DMS114 treated with DMSO at 0.1 percent for 48 hours (cell line): ENCODE data around the gene DRG2.

Experiments
- DNase-seq: peaks from one replicate; lab custom pipeline; 2025; ENCODE audit not compliant: unreplicated experiment; lab: John Stamatoyannopoulos, UW

Gene DRG2

DNA sequence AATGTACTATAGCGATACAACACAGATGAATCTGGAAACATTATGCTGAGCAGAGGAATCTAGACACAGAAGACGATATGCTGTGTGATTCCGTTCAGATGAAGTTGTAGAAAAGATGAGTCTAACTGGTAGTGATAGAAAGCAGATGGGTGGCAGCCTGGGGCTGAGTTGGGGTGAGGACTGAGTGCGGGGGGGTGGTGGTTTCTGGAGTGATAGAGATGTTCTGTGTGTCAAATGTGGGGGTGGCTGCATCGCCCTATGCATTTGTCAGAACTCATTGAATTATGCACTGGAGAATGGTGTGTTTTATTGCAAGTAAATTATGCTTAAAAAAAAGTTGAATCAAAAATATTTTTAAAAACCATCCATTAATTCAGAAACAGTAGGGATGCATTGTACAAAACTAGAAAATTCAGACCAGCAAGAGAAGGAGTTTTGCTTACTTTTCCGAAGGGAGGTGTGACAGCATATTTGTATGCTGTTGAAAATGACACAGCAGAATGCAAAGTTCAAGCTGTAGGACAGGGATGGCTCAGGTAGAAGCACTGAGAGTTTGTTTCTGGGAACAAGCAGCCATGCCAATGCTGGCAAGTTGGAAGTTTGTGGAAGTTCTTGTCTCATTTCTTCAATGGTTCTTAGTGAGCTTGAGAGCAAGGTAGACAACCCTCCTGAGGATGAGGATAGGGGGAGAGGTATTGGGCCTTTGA, 13.0 kb upstream of the DRG2 start:
- no peak for DNase-seq

GRCh38 chr17:18076936-18077335, 10.8 kb upstream of the DRG2 start:
- DNase-seq = no peak

GRCh38 chr17:18079543-18079942, 8.2 kb upstream of the DRG2 start:
- DNase-seq = no peak

DNA sequence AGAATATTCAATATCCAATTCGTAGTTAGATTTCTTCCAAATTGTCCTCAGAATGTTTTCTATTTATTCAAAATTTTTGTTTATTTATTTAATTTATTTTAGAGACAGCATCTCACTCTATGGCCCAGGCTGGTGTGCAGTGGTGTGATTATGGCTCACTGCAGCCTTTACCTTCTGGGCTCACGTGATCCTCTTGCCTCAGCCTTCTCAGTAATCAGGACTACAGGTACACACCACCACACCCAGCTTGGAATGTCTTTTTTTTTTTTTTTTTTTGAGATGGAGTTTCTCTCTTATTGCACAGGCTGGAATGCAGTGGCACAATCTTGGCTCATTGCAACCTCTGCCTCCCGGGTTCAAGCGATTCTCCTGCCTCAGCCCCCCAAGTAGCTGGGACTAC, 3.5 kb upstream of the DRG2 start:
- no peak for DNase-seq

DNA sequence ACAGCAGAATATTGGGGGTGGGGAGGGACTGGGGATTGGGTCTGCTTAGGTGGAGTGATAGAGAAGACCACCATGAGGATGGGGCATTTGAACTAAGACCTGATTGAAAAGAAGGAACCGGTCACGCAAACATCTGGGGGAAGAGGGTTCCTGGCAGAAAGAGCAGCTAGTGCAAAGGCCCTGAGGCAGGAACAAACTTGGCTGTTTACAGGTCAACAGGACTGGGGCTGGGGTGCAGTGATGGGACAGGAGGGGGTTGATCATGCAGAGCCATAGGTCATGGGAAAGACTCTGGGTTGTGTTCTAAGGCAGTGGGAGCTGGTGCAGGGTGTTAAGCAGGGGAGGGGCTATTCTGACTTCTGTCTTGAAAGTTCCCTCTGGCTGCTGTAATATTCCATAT, 1.9 kb downstream of the DRG2 start:
- no peak for DNase-seq

GRCh38 chr17:18093616-18094408, 6.1 kb downstream of the DRG2 start:
- no peak for DNase-seq

GRCh38 chr17:18094409-18094807, 6.7 kb downstream of the DRG2 start:
- DNase-seq = no peak

- no peak for DNase-seq
These were observed 11.8 kb downstream of the DRG2 start for GRCh38 chr17:18099516-18099915.

- no peak for DNase-seq
These were observed 12.9 kb downstream of the DRG2 start for GRCh38 chr17:18100616-18101015.

DNA sequence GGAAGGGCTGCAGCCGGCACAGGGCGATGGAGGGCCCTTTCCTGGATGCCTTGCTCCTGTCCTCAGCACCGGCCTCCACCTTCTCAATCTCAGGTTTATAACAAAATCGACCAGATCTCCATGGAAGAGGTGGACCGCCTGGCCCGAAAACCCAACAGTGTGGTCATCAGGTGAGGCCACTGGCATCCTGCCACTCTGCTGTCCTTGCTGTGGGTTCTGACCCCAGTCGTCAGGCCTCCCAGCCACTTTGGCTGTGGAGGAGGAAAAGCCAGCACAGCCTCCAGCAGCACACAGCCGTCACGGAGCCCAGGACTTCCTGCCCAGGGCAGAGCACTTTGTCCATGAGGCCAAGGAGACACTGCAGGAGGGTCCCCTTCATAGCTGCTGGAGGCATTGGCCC, 14.1 kb downstream of the DRG2 start:
- DNase-seq = no peak

GRCh38 chr17:18102640-18103039, 14.9 kb downstream of the DRG2 start:
- DNase-seq = no peak

GRCh38 chr17:18105027-18105426, 17.3 kb downstream of the DRG2 start:
- DNase-seq = no peak

GRCh38 chr17:18105595-18105994, 17.8 kb downstream of the DRG2 start:
- DNase-seq = no peak

- DNase-seq = no peak
These were observed 18.5 kb downstream of the DRG2 start for GRCh38 chr17:18106211-18106610.

- DNase-seq = no peak
These were observed 19.5 kb downstream of the DRG2 start for GRCh38 chr17:18107061-18107790.

DNA sequence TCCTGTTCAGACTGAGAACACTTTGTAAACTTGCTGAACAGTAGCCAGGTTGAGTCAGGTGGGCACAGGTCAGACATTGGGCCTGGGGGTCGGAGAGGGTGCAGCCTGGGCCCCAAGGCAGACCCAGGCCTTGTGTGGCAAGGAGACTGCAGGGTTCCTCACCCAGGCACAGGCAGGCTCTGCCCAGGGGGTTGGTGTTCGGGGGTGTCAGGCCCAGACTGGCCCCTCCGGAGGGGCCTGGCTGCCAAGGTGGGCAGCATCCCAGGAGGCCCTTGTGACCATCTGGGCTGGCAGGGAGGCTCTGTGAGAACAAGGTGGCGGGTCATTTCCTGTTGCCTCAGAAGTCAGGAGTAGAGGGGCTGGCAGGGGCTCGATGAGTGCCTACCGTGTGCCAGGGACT, 20.2 kb downstream of the DRG2 start:
- DNase-seq = no peak

GRCh38 chr17:18108401-18109312, 20.9 kb downstream of the DRG2 start, which contains the start of gene MYO15A:
TSS of gene MYO15A (plus strand) at chr17:18108756. CDS start at chr17:18118801, 10,045 bp downstream.
- DNase-seq = no peak

DNA sequence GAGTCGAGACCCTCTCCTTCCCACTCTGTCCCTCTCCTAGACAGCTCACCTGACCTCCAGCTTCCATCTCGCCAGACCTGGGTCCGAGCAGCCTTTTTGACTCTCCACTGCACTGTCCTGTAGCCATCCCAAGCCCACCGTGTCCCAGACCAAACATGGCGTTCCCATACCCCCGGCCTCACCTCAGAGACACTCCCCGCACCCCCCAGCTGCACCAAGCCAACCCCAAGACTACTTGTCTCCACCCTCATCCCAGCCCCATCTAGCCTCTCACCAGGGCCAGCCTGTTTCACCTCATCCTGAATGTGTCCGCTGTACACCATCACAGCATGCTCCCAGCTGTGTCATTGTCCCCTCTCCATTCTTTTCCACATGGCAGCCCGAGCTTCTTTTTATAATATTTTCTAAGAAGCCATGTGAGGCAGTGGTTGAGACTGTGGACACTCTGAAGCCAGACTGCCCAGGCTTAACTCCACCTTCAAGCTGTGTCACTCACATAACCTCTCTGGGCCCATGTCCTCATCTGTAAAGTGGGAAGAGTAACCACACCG, 22.3 kb downstream of the DRG2 start:
- no peak for DNase-seq

DNA sequence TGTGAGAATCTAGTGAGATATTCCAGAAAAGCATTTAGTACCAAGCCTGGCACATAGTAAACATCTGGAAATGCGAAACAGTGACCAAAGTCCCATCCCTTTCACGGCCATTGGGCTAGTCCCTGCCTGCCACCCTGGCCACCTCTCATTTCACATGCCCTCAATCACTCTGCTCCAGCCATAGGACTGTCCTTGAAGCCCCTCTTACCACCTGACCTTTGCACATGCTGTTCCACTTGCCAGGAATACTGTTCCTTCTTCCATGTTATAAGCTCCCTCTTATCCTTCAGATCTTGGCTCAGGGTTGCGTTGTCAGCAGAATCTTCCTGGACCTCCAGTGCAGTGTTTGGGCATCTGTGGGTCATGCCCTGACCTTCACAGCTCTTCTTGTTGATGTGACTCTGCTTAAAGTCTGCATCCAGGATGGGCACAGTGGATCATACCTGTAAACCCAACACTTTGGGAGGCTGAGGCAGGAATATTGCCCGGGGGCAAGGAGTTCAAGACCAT, 22.9 kb downstream of the DRG2 start:
- no peak for DNase-seq

GRCh38 chr17:18111330-18111971, 23.7 kb downstream of the DRG2 start:
- DNase-seq = no peak
